HFFc6 (cell line): ENCODE data around the gene IRS2. TPM values are rescaled to one million over a fixed set of nuclear protein-coding genes. Genes with fewer than 3 reads are reported as not detected.
A peak's percentile ranks its signal among the peaks of the same experiment; 100 is the strongest.

Experiments used
- DNase-seq: peaks from one replicate; pipeline ENCODE4 v3.0.0-alpha.2; 2018
- H3K27ac Mint-ChIP-seq: 2 replicates; pipeline ENCODE4 v1.8.0; 2020; ENCODE audit warnings: mild to moderate bottlenecking, mixed read lengths
- H3K27me3 Mint-ChIP-seq: 2 replicates; pipeline ENCODE4 v1.8.0; 2021; ENCODE audit warnings: mild to moderate bottlenecking, moderate library complexity, mixed read lengths; ENCODE audit not compliant: insufficient read depth
- H3K36me3 Mint-ChIP-seq: 2 replicates; pipeline ENCODE4 v1.8.0; 2021; ENCODE audit warnings: low read depth, mixed read lengths
- H3K4me1 Mint-ChIP-seq: 2 replicates; pipeline ENCODE4 v1.8.0; 2020; ENCODE audit warnings: low read depth, mixed read lengths
- H3K4me3 Mint-ChIP-seq: 2 replicates; pipeline ENCODE4 v1.8.0; 2020; ENCODE audit warnings: mild to moderate bottlenecking, moderate library complexity, mixed read lengths
- H3K9me3 Mint-ChIP-seq: 2 replicates; pipeline ENCODE4 v1.8.0; 2020; ENCODE audit warnings: mild to moderate bottlenecking, mixed read lengths
- CTCF ChIP-seq: fragments of 200-600 bp; sonication (generic); IDR thresholded peaks from 2 replicates; pipeline ENCODE4 v1.5.0; 2021; ENCODE audit warnings: antibody characterized with exemption, mild to moderate bottlenecking
- total RNA-seq, 6 experiments: library from RNA; stranded (reverse); fragmentation: NEBNext Ultra II Directional; extraction: Animal tissue kit (Norgen Biotek cat#: 25700); gene quantifications; 2 replicates in 1 of 6; 3 replicates in 5 of 6; pipeline ENCODE4 v1.2.3, GENCODE V29; 2021

The IRS2 gene
- total RNA-seq, 6 experiments from 2014 or later, result 5.2 to 11.1 (median 5.5) TPM

GRCh38 chr13:109740721-109741120, 45.7 kb downstream of the IRS2 start:
- no peak for DNase-seq
- H3K36me3 Mint-ChIP-seq, result no peaks in the 10 kb centered on the region
- H3K4me3 Mint-ChIP-seq, result no peak overlapping the region
- TF ChIP-seq CTCF, result no peak
- peaks cover 22% of the 10 kb centered on the region for H3K4me1 Mint-ChIP-seq
- H3K9me3 Mint-ChIP-seq, result no peaks in the 10 kb centered on the region
- H3K27me3 Mint-ChIP-seq, result peaks cover 21% of the 10 kb centered on the region
- H3K27ac Mint-ChIP-seq, result no peak overlapping the region

GRCh38 chr13:109740121-109740520, 46.3 kb downstream of the IRS2 start:
- H3K36me3 Mint-ChIP-seq, result no peaks in the 10 kb centered on the region
- peaks cover 22% of the 10 kb centered on the region for H3K4me1 Mint-ChIP-seq
- TF ChIP-seq CTCF, result no peak
- H3K4me3 Mint-ChIP-seq, result no peak overlapping the region
- H3K27ac Mint-ChIP-seq, result no peak overlapping the region
- H3K27me3 Mint-ChIP-seq, result peaks cover 21% of the 10 kb centered on the region
- H3K9me3 Mint-ChIP-seq, result no peaks in the 10 kb centered on the region
- no peak for DNase-seq

DNA sequence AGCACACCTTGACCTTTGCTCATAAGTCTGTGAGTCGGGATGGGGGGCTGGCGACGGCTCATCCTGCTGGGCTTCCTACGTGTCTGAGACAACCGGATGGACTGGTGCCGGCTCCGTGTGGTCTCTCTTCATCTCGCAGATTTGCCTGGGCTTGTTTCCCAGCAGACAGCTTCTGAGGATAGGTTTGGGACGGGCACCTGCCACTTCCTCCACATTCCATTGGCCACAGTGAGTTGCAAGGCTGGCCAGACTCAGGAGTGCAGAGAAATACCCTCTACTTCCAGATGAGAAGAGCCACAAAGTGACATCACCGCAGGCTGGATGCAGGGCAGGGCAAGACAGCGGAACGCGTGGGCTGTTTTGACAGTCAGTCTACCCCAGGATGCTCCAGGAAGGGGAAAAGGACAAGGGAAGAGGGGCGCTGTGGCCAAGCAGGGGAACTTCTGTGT, 48.1 kb downstream of the IRS2 start:
- H3K27me3 Mint-ChIP-seq, result peaks cover 17% of the 10 kb centered on the region
- TF ChIP-seq CTCF, result no peak

DNA sequence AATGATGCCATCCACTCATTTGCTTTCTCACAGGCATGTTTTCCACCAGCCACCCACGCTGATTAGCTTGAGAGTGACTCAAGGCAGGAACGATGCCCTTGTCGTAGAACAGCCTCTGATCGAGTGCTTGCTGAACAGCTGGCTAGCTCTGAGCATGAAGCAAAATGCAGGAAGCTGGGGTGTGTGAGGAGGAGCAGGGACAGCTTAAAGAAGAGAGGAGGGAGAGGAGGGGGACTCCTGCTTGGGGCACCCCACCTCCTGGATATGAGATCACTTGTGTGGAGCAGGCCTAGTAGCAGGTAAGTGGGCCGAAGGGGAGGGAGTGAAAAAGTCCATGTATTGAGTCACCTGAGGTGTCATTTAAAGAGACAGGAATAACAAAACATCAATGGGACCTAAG, 48.8 kb downstream of the IRS2 start:
- Mint-ChIP-seq H3K9me3 (no peaks in the 10 kb centered on the region), H3K4me1 (peaks cover 6% of the 10 kb centered on the region), H3K4me3 (no peak overlapping the region), H3K27me3 (peaks cover 15% of the 10 kb centered on the region), H3K27ac (no peak overlapping the region), H3K36me3 (no peaks in the 10 kb centered on the region)
- no peak for TF ChIP-seq CTCF
- peak; percentile 35 for DNase-seq

More for the DNA sequence above, 48.1 kb downstream of the IRS2 start:
- no peaks in the 10 kb centered on the region for H3K36me3 Mint-ChIP-seq
- H3K27ac Mint-ChIP-seq, result no peak overlapping the region
- no peak for DNase-seq
- no peaks in the 10 kb centered on the region for H3K9me3 Mint-ChIP-seq
- peaks cover 9% of the 10 kb centered on the region for H3K4me1 Mint-ChIP-seq
- no peak overlapping the region for H3K4me3 Mint-ChIP-seq

DNA sequence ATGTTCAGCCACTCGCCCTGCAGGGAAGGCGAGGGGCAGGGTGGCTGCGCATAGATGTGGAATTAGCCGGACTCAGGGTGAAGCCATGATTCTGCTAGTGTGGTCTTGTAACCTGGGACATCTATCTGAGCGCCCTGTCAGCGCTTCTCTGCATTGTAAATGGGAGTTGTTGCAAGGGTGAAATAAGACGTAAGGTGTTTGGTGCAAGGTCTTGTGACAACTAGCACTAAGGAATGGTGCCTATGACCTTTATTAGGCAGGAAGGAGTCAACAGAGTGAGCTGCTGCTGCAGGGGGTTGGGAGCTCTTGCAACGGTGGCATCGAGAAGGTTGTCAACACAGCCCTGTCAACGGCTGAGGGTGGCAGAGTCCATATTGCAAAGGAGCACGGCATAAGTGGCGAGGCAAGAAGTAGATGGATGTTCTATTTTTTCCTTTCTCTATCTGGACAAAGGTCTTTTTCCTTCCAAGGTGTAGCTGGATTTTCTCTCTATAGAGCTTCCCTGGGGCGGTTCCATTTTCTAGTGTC, 49.3 kb downstream of the IRS2 start:
- DNase-seq, result no peak
- peaks cover 6% of the 10 kb centered on the region for H3K4me1 Mint-ChIP-seq
- no peak for TF ChIP-seq CTCF
- H3K4me3 Mint-ChIP-seq, result no peak overlapping the region
- peaks cover 3% of the 10 kb centered on the region for H3K9me3 Mint-ChIP-seq
- H3K36me3 Mint-ChIP-seq, result peaks cover 2% of the 10 kb centered on the region; the same call in 1 of the 2 replicates
- peaks cover 15% of the 10 kb centered on the region for H3K27me3 Mint-ChIP-seq
- H3K27ac Mint-ChIP-seq, result no peak overlapping the region
